Loucy (cell line): ENCODE results near the gene CD27.
"Not testable (repeated sequence)": the region's sequence is repeated elsewhere in the genome, so short reads cannot be mapped to it uniquely, and the experiment has no call there.

Experiments used
- EZH2phosphoT487 ChIP-seq: fragments of 200-600 bp; IDR thresholded peaks from 2 replicates; pipeline ENCODE4 v1.6.1; 2018; ENCODE audit warnings: antibody characterized with exemption, mild to moderate bottlenecking, moderate library complexity, borderline replicate concordance
- TF ChIP-seq, protein P1 (sequence below): fragments of 200-600 bp; sonication (generic); conservative IDR thresholded peaks from 2 replicates; pipeline ENCODE4 v1.5.1; 2014; ENCODE audit warnings: mild to moderate bottlenecking, antibody characterized with exemption, low read length

DNA sequence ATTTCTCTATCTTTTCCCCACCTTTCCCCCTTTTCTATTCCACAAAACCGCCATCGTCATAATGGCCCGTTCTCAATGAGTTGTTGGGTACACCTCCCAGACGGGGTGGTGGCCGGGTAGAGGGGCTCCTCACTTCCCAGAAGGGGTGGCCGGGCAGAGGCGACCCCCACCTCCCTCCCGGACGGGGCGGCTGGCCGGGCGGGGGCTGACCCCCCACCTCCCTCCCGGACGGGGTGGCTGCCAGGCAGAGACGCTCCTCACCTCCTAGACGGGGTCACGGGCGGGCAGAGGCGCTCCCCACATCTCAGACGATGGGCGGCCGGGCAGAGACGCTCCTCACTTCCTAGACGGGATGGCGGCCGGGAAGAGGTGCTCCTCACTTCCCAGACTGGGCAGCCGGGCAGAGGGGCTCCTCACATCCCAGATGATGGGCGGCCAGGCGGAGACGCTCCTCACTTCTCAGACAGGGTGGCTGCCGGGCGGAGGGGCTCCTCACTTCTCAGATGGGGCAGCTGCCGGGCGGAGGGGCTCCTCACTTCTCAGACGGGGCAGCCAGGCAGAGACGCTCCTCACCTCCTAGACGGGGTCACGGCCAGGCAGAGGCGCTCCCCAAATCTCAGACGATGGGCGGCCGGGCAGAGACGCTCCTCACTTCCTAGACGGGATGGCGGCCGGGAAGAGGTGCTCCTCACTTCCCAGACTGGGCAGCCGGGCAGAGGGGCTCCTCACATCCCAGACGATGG is 30.6 kb downstream of the CD27 start:
- not testable (repeated sequence) for TF ChIP-seq EZH2phosphoT487
- TF ChIP-seq, protein P1, sequence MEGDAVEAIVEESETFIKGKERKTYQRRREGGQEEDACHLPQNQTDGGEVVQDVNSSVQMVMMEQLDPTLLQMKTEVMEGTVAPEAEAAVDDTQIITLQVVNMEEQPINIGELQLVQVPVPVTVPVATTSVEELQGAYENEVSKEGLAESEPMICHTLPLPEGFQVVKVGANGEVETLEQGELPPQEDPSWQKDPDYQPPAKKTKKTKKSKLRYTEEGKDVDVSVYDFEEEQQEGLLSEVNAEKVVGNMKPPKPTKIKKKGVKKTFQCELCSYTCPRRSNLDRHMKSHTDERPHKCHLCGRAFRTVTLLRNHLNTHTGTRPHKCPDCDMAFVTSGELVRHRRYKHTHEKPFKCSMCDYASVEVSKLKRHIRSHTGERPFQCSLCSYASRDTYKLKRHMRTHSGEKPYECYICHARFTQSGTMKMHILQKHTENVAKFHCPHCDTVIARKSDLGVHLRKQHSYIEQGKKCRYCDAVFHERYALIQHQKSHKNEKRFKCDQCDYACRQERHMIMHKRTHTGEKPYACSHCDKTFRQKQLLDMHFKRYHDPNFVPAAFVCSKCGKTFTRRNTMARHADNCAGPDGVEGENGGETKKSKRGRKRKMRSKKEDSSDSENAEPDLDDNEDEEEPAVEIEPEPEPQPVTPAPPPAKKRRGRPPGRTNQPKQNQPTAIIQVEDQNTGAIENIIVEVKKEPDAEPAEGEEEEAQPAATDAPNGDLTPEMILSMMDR: not testable (repeated sequence)
